Lung (tissue), 12 donors: Measurements from ENCODE around the gene EMC8. TPM values are rescaled to one million over a fixed set of nuclear protein-coding genes. Genes with fewer than 3 reads are reported as not detected.

Source experiments
- ATAC-seq: fragments of 200-7000 bp; cut with Tn5 transposase; one replicate; pipeline ENCODE4 v1.9.1; 2020; ENCODE audit warnings: moderate number of reproducible peaks; ENCODE audit not compliant: insufficient read depth, low FRiP score
- DNase-seq, 3 donors: peaks; one replicate each; pipeline ENCODE4 v3.0.0-alpha.2; 2013 to 2017
- H3K27ac ChIP-seq, 2 donors: one replicate each; pipeline ENCODE4 v1.5.1; 2013; ENCODE audit warnings: mild to moderate bottlenecking in 2 of 2, moderate library complexity in 2 of 2, control low read depth in 1 of 2, inconsistent platforms in 1 of 2, low read depth in 1 of 2, low read length in 1 of 2
- H3K27me3 ChIP-seq, 3 donors: one replicate each; pipeline ENCODE4 v1.5.1; 2013; ENCODE audit warnings: low read length in 2 of 3; ENCODE audit not compliant: control insufficient read depth in 3 of 3, insufficient read depth in 3 of 3
- H3K36me3 ChIP-seq, 4 donors: one replicate each; pipeline ENCODE4 v1.5.1; 2013; ENCODE audit warnings: low read length in 4 of 4, mild to moderate bottlenecking in 1 of 4, moderate library complexity in 1 of 4; ENCODE audit not compliant: control insufficient read depth in 4 of 4, insufficient read depth in 4 of 4
- H3K4me1 ChIP-seq, 5 donors: one replicate each; pipeline ENCODE4 v1.5.1; 2013; ENCODE audit warnings: low read length in 5 of 5, mild to moderate bottlenecking in 2 of 5, moderate library complexity in 1 of 5; ENCODE audit not compliant: control insufficient read depth in 5 of 5, insufficient read depth in 5 of 5
- H3K4me3 ChIP-seq: one replicate; pipeline ENCODE4 v1.5.1; 2013; ENCODE audit warnings: mild to moderate bottlenecking, control low read depth, moderate library complexity
- H3K9ac ChIP-seq, 2 donors: one replicate each; pipeline ENCODE4 v1.5.1; 2013; ENCODE audit warnings: low read length in 2 of 2, control low read depth in 1 of 2; ENCODE audit not compliant: insufficient read depth in 1 of 2
- H3K9me3 ChIP-seq, 4 donors: one replicate each; pipeline ENCODE4 v1.5.1; 2013; ENCODE audit warnings: low read length in 3 of 4, mild to moderate bottlenecking in 1 of 4, moderate library complexity in 1 of 4; ENCODE audit not compliant: control insufficient read depth in 4 of 4, insufficient read depth in 3 of 4
- CTCF ChIP-seq: IDR thresholded peaks from 2 replicates; pipeline ENCODE4 v1.5.1; 2012; ENCODE audit warnings: mild to moderate bottlenecking; ENCODE audit errors: control extremely low read depth, extremely low read depth
- WGBS, 2 donors: extraction: QIAGEN DNeasy Blood & Tissue Kit; methylation state at CpG; one replicate each; pipeline ENCODE4 v1.1.7; 2013; 5-methylcytosine and 5-hydroxymethylcytosine counted together
- polyA plus RNA-seq, 2 donors: library from polyadenylated mRNA; stranded (reverse); fragments of 200-250 nt; gene quantifications; one replicate each; pipeline ENCODE4 v1.2.1, GENCODE V29; 2013
- total RNA-seq, 2 donors: library from RNA; depleted of rRNA in 1 of 2; stranded (reverse); fragments of >200 nt in 1 of 2; gene quantifications; one replicate each; pipeline ENCODE4 v1.2.1, GENCODE V29; 2014 to 2021
- donor health status: control.
- donor health status: control.
- donor health status: Bipolar disorder and iron deficiency.
- donor health status: healthy.
- donor health status: DM: yes; HTN: yes; CAD: no.

The EMC8 gene
- total and polyA plus RNA-seq, 4 donors, result 10.5 to 26.8 (median 17.5) TPM

- Histone ChIP-seq H3K27ac (no peak overlapping the region), H3K36me3 (no peaks in the 10 kb centered on the region), H3K27me3 (peaks cover 0 to 22% (median 0%) of the 10 kb centered on the region in 3 donors), H3K9me3 (no peaks in the 10 kb centered on the region), H3K4me1 (no peaks in the 10 kb centered on the region), H3K9ac (no peak overlapping the region), H3K4me3 (no peak overlapping the region)
- no peak for TF ChIP-seq CTCF
- DNase-seq (no peak), ATAC-seq (no peak)
- 94 to 95% methylated on average over 14 of the region's 14 CpGs for WGBS, 2 donors
These were observed 16.8 kb upstream of the EMC8 start for GRCh38 chr16:85816159-85816558.

GRCh38 chr16:85812811-85813700, 13.7 kb upstream of the EMC8 start:
- H3K9me3 ChIP-seq, result no peaks in the 10 kb centered on the region
- H3K36me3 ChIP-seq, result no peaks in the 10 kb centered on the region
- no peak overlapping the region for H3K9ac ChIP-seq
- H3K4me1 ChIP-seq, result no peaks in the 10 kb centered on the region
- TF ChIP-seq CTCF, result no peak
- peaks cover 0 to 20% (median 0%) of the 10 kb centered on the region in 3 donors for H3K27me3 ChIP-seq
- no peak overlapping the region for H3K27ac ChIP-seq
- DNase-seq (no peak), ATAC-seq (no peak)
- 86 to 88% methylated on average over 20 of the region's 20 CpGs for WGBS, 2 donors
- H3K4me3 ChIP-seq, result no peak overlapping the region

- H3K4me3 ChIP-seq, result no peak overlapping the region
- WGBS, 2 donors, result 43 to 51% methylated on average over 37 of the region's 37 CpGs
- no peak for ATAC-seq
- H3K9ac ChIP-seq, result no peak overlapping the region
- H3K36me3 ChIP-seq, result no peaks in the 10 kb centered on the region
- no peaks in the 10 kb centered on the region for H3K4me1 ChIP-seq
- H3K27me3 ChIP-seq, result peaks cover 0 to 20% (median 0%) of the 10 kb centered on the region in 3 donors
- no peaks in the 10 kb centered on the region for H3K9me3 ChIP-seq
- DNase-seq, result no peak
- no peak for TF ChIP-seq CTCF
- H3K27ac ChIP-seq, result no peak overlapping the region
These were observed 12.9 kb upstream of the EMC8 start for GRCh38 chr16:85812031-85812807.
